ENCODE data around the gene DPRX. TPM values are rescaled to one million over a fixed set of nuclear protein-coding genes. Genes with fewer than 3 reads are reported as not detected.

Gene DPRX, protein sequence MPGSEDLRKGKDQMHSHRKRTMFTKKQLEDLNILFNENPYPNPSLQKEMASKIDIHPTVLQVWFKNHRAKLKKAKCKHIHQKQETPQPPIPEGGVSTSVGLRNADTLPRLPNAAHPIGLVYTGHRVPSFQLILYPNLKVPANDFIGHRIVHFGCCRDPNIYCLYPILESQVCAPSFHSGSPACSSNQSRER
- polyA plus RNA-seq, result not detected

DNA sequence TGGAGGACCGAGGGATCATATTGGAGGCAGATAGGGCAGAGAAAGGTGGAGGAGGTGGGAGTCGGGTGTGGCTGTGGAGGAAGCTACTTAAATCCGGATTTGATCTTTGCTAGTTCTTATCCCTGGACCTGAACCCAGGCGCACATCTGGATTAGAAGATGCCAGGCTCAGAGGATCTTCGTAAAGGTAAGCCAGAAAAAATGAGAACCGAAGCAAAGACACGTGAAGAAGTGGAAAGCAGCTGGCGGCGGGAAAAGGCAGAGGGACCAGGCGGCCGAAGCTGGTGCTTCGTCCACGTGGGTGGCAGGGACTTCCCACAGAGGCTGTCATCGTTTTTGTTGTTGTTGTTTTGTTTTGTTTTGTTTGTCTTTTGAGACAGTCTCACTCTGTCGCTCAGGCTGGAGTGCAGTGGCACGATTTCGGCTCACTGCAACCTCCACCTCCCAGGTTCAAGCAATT is at the start of gene DPRX:
DPRX (plus strand) TSS at position 51 of the 459 bp plus-strand sequence; CDS start at position 159, 108 bp downstream.
- H3K27me3 ChIP-seq (ENCODE audit: control insufficient read depth in 1 of 2, insufficient read depth in 2 of 2, low read length in 2 of 2), result no peaks in the 10 kb centered on the region
- 86 to 87% methylated on average over 17 of the region's 17 CpGs for WGBS, 2 donors
- peaks cover 0 to 2% of the 10 kb centered on the region in 2 donors for H3K9me3 ChIP-seq (ENCODE audit: control insufficient read depth in 2 of 2, insufficient read depth in 1 of 2, low read depth in 1 of 2, low read length in 1 of 2)
- H3K36me3 ChIP-seq (ENCODE audit: control insufficient read depth in 2 of 2, insufficient read depth in 2 of 2, low read length in 1 of 2), result no peaks in the 10 kb centered on the region
- no peaks in the 10 kb centered on the region for H3K4me1 ChIP-seq (ENCODE audit: control insufficient read depth in 2 of 2, insufficient read depth in 2 of 2, low read length in 1 of 2)
- H3K4me3 ChIP-seq (ENCODE audit: low read depth in 1 of 2, low read length in 2 of 2), result no peak within 1 kb of the TSS
- H3K27ac ChIP-seq (ENCODE audit: low read depth in 2 of 2, low read length in 1 of 2), result no peak within 1 kb of the TSS

DNA sequence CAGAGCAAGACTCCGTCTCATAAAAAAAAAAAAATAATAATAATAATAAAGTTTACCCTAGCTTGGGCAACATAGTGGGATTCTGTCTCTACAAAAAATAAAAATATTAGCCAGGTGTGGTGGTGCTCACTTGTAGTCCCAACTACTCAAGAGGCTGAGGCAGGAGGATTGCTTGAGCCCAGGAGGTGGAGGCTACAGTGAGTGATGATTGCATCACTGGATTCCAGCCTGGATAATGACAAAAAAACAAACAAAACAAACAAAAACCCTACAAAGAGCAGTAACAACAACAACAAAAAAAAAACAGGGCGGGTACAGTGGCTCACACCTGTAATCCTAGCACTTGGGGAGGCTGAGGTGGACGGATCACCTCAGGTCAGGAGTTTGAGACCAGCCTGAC is 48.6 kb upstream of the DPRX start:
- H3K4me1 ChIP-seq (ENCODE audit: control insufficient read depth in 2 of 2, insufficient read depth in 2 of 2, low read length in 1 of 2), result no peaks in the 10 kb centered on the region
- no peak overlapping the region for H3K4me3 ChIP-seq (ENCODE audit: low read depth in 1 of 2, low read length in 2 of 2)
- H3K27ac ChIP-seq (ENCODE audit: low read depth in 2 of 2, low read length in 1 of 2), result no peak overlapping the region
- 89 to 92% methylated on average over 3 of the region's 3 CpGs for WGBS, 2 donors
- no peaks in the 10 kb centered on the region for H3K27me3 ChIP-seq (ENCODE audit: control insufficient read depth in 1 of 2, insufficient read depth in 2 of 2, low read length in 2 of 2)
- H3K9me3 ChIP-seq (ENCODE audit: control insufficient read depth in 2 of 2, insufficient read depth in 1 of 2, low read depth in 1 of 2, low read length in 1 of 2), result peaks cover 5 to 9% of the 10 kb centered on the region in 2 donors
- peaks cover 0 to under 1% of the 10 kb centered on the region in 2 donors for H3K36me3 ChIP-seq (ENCODE audit: control insufficient read depth in 2 of 2, insufficient read depth in 2 of 2, low read length in 1 of 2)

DNA sequence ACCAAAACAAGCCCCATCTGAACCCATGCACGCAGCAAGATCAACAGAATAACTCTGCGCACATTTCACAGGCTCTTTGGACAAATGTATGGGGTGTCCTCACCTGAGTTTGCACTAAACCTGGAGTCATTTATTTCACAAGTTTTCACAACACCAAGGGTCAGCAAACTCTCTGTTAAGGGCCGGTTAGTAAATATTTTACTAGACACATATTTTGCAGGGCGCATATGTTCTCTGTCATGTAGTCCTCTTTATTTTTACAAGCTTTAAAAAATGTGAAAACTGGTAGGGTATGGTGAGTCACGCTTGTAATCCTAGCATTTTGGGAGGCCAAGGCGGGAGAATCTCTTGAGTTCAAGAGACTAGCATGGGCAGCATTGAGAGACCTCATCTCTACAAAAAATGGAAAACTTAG is 45.5 kb upstream of the DPRX start:
- H3K36me3 ChIP-seq (ENCODE audit: control insufficient read depth in 2 of 2, insufficient read depth in 2 of 2, low read length in 1 of 2), result no peaks in the 10 kb centered on the region
- H3K27me3 ChIP-seq (ENCODE audit: control insufficient read depth in 1 of 2, insufficient read depth in 2 of 2, low read length in 2 of 2), result no peaks in the 10 kb centered on the region
- H3K27ac ChIP-seq (ENCODE audit: low read depth in 2 of 2, low read length in 1 of 2), result no peak overlapping the region
- no peaks in the 10 kb centered on the region for H3K4me1 ChIP-seq (ENCODE audit: control insufficient read depth in 2 of 2, insufficient read depth in 2 of 2, low read length in 1 of 2)
- H3K4me3 ChIP-seq (ENCODE audit: low read depth in 1 of 2, low read length in 2 of 2), result no peak overlapping the region
- peaks cover 3 to 6% of the 10 kb centered on the region in 2 donors for H3K9me3 ChIP-seq (ENCODE audit: control insufficient read depth in 2 of 2, insufficient read depth in 1 of 2, low read depth in 1 of 2, low read length in 1 of 2)
- 85 to 89% methylated on average over 6 of the region's 6 CpGs for WGBS, 2 donors

DNA sequence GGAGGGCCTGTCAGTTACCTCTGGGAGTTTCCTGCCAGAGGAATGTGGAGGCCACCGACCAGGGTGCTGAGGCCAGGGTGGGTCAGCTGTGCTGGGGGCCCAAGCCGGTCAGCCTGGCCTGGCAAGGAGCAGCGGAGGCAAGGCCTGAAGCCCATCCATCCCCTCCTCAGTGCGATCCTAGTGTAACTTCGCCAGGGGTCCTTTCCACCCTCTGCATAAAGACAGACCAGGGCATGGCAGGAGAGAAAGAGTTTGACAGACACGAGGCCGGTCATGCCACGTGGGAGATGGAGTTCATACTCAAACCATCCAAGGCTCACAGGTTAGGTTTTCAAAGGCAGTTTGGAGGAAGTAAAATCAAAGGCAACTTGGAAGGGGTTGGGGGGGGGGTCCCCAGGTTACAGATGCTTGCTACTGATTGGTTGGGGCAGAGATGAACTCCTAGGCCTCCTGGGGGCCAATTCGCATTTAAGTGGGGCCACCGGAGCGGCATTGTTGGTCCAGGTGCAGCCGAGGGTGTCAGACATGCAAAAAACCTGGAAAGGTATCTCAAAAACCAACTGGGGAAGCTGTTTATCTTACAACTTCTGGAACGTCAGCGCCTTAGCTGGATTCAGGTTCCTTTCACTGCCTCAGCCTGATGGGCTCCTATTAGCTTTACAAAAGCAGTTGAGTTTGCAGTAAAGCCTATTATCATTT is 36.8 kb upstream of the DPRX start:
- Histone ChIP-seq H3K4me1 (ENCODE audit: control insufficient read depth in 2 of 2, insufficient read depth in 2 of 2, low read length in 1 of 2) (no peaks in the 10 kb centered on the region), H3K9me3 (ENCODE audit: control insufficient read depth in 2 of 2, insufficient read depth in 1 of 2, low read depth in 1 of 2, low read length in 1 of 2) (peaks cover 6 to 11% of the 10 kb centered on the region in 2 donors), H3K27me3 (ENCODE audit: control insufficient read depth in 1 of 2, insufficient read depth in 2 of 2, low read length in 2 of 2) (no peaks in the 10 kb centered on the region), H3K27ac (ENCODE audit: low read depth in 2 of 2, low read length in 1 of 2) (no peak overlapping the region), H3K4me3 (ENCODE audit: low read depth in 1 of 2, low read length in 2 of 2) (no peak overlapping the region), H3K36me3 (ENCODE audit: control insufficient read depth in 2 of 2, insufficient read depth in 2 of 2, low read length in 1 of 2) (no peaks in the 10 kb centered on the region)
- 60 to 64% methylated on average over 14 of the region's 14 CpGs for WGBS, 2 donors

DNA sequence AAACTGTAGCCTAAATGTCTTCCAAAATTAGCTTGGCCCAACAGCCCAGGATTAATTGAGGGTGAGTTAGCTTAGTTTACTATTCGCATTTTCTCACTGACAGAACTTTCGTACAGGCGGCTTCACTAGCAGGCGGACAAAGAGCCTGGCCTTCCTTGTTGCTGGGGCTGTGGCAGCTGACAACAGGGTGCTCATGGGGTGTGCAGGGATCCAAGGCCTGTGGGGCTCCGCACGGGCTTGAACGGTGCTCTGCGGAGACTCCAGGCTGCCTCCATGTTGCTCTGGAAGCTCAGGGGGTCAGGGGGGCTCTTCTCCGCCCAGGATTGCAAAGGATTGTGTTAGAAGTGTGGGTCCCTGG is 36.3 kb upstream of the DPRX start:
- WGBS, 2 donors, result 72 to 76% methylated on average over 9 of the region's 9 CpGs
- H3K9me3 ChIP-seq (ENCODE audit: control insufficient read depth in 2 of 2, insufficient read depth in 1 of 2, low read depth in 1 of 2, low read length in 1 of 2), result peaks cover 6 to 11% of the 10 kb centered on the region in 2 donors
- no peak overlapping the region for H3K4me3 ChIP-seq (ENCODE audit: low read depth in 1 of 2, low read length in 2 of 2)
- H3K4me1 ChIP-seq (ENCODE audit: control insufficient read depth in 2 of 2, insufficient read depth in 2 of 2, low read length in 1 of 2), result no peaks in the 10 kb centered on the region
- H3K27me3 ChIP-seq (ENCODE audit: control insufficient read depth in 1 of 2, insufficient read depth in 2 of 2, low read length in 2 of 2), result no peaks in the 10 kb centered on the region
- no peaks in the 10 kb centered on the region for H3K36me3 ChIP-seq (ENCODE audit: control insufficient read depth in 2 of 2, insufficient read depth in 2 of 2, low read length in 1 of 2)
- H3K27ac ChIP-seq (ENCODE audit: low read depth in 2 of 2, low read length in 1 of 2), result no peak overlapping the region

DNA sequence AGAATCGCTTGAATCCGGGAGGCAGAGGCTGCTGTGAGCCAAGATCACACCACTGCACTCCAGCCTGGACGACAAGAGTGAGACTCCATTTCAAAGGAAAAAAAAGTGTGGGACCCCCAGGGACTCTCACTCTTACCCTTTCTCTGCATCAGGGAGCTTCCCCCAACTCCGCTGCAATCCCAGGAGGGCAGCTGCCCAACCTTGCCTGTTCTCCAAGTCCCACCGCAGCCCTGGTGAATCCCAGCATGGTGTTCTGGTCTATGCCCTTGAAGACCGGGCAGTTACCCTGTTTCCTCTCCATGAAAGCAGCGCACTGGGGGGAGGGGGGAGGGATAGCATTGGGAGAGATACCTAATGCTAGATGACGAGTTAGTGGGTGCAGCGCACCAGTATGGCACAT is 35.7 kb upstream of the DPRX start:
- H3K4me3 ChIP-seq (ENCODE audit: low read depth in 1 of 2, low read length in 2 of 2), result no peak overlapping the region
- no peaks in the 10 kb centered on the region for H3K27me3 ChIP-seq (ENCODE audit: control insufficient read depth in 1 of 2, insufficient read depth in 2 of 2, low read length in 2 of 2)
- H3K4me1 ChIP-seq (ENCODE audit: control insufficient read depth in 2 of 2, insufficient read depth in 2 of 2, low read length in 1 of 2), result no peaks in the 10 kb centered on the region
- peaks cover 6 to 11% of the 10 kb centered on the region in 2 donors for H3K9me3 ChIP-seq (ENCODE audit: control insufficient read depth in 2 of 2, insufficient read depth in 1 of 2, low read depth in 1 of 2, low read length in 1 of 2)
- H3K27ac ChIP-seq (ENCODE audit: low read depth in 2 of 2, low read length in 1 of 2), result no peak overlapping the region
- H3K36me3 ChIP-seq (ENCODE audit: control insufficient read depth in 2 of 2, insufficient read depth in 2 of 2, low read length in 1 of 2), result no peaks in the 10 kb centered on the region
- 80% methylated on average over 9 of the region's 9 CpGs for WGBS, 2 donors

DNA sequence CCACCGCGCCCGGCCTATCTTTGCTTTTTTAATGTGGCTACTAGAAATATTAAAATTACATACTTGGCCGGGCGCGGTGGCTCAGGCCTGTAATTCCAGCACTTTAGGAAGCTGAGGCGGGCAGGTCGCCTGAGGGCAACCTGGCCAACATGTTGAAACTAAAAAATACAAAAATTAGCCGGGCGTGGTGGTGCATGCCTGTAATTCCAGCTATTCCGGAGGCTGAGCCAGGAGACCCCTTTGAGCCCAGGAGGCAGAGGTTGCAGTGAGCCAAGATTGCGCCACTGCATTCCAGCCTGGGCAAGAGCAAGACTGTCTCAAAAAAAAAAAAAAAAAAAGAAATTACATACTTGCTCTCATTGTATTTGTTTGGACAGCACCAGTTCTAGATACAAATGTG is 34.8 kb upstream of the DPRX start:
- Histone ChIP-seq H3K27me3 (ENCODE audit: control insufficient read depth in 1 of 2, insufficient read depth in 2 of 2, low read length in 2 of 2) (no peaks in the 10 kb centered on the region), H3K9me3 (ENCODE audit: control insufficient read depth in 2 of 2, insufficient read depth in 1 of 2, low read depth in 1 of 2, low read length in 1 of 2) (peaks cover 6 to 11% of the 10 kb centered on the region in 2 donors), H3K4me1 (ENCODE audit: control insufficient read depth in 2 of 2, insufficient read depth in 2 of 2, low read length in 1 of 2) (no peaks in the 10 kb centered on the region), H3K27ac (ENCODE audit: low read depth in 2 of 2, low read length in 1 of 2) (no peak overlapping the region), H3K36me3 (ENCODE audit: control insufficient read depth in 2 of 2, insufficient read depth in 2 of 2, low read length in 1 of 2) (no peaks in the 10 kb centered on the region), H3K4me3 (ENCODE audit: low read depth in 1 of 2, low read length in 2 of 2) (no peak overlapping the region)
- WGBS, 2 donors, result 61 to 78% methylated on average over 12 of the region's 12 CpGs

DNA sequence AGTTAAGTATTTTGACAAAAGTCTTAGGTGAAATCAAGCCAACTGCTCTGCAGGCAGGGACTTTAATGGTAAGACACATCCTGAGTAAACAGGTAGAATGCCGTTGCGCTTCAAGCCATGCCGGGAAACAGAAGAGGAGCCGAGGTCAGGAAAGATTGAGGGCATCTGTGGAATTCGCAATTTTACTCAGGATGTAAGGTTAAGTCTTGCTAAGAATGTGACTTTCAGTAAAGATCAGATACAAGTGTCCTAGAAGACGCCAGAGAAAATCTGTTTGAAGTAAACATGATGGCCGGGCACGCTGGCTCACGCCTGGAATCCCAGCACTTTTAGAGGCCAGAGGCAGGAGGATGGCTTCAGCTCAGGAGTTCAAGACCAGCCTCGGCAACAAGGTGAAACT is 33.4 kb upstream of the DPRX start:
- Histone ChIP-seq H3K4me1 (ENCODE audit: control insufficient read depth in 2 of 2, insufficient read depth in 2 of 2, low read length in 1 of 2) (no peaks in the 10 kb centered on the region), H3K36me3 (ENCODE audit: control insufficient read depth in 2 of 2, insufficient read depth in 2 of 2, low read length in 1 of 2) (no peaks in the 10 kb centered on the region), H3K27ac (ENCODE audit: low read depth in 2 of 2, low read length in 1 of 2) (no peak overlapping the region)

DNA sequence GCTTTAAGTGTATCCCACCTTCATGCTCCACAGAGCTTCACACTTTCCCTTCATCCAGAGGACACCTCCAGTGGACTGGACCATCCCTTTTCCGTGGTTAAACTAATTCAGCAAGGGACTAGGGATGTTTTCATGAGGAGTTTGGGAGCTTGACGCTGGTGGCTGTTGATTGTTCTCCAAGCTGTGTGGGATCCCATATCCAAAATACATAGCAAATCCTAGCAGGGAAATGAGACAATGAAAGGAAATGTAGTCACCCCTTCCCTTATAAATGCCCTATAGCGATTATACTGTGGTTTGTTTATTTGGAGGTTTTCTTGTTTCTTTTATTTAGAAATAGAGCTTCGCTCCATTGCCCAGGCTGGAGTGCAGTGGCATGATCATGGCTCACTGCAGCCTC is 31.6 kb upstream of the DPRX start:
- Histone ChIP-seq H3K36me3 (ENCODE audit: control insufficient read depth in 2 of 2, insufficient read depth in 2 of 2, low read length in 1 of 2) (no peaks in the 10 kb centered on the region), H3K4me3 (ENCODE audit: low read depth in 1 of 2, low read length in 2 of 2) (no peak overlapping the region), H3K27me3 (ENCODE audit: control insufficient read depth in 1 of 2, insufficient read depth in 2 of 2, low read length in 2 of 2) (no peaks in the 10 kb centered on the region), H3K27ac (ENCODE audit: low read depth in 2 of 2, low read length in 1 of 2) (no peak overlapping the region), H3K9me3 (ENCODE audit: control insufficient read depth in 2 of 2, insufficient read depth in 1 of 2, low read depth in 1 of 2, low read length in 1 of 2) (peaks cover 0 to 2% of the 10 kb centered on the region in 2 donors), H3K4me1 (ENCODE audit: control insufficient read depth in 2 of 2, insufficient read depth in 2 of 2, low read length in 1 of 2) (no peaks in the 10 kb centered on the region)
- WGBS, 2 donors, result 72 to 76% methylated on average over 4 of the region's 4 CpGs

More for the DNA sequence above, 33.4 kb upstream of the DPRX start:
- 55 to 64% methylated on average over 10 of the region's 10 CpGs for WGBS, 2 donors
- Histone ChIP-seq H3K9me3 (ENCODE audit: control insufficient read depth in 2 of 2, insufficient read depth in 1 of 2, low read depth in 1 of 2, low read length in 1 of 2) (peaks cover 5 to 6% of the 10 kb centered on the region in 2 donors), H3K4me3 (ENCODE audit: low read depth in 1 of 2, low read length in 2 of 2) (no peak overlapping the region), H3K27me3 (ENCODE audit: control insufficient read depth in 1 of 2, insufficient read depth in 2 of 2, low read length in 2 of 2) (no peaks in the 10 kb centered on the region)

DNA sequence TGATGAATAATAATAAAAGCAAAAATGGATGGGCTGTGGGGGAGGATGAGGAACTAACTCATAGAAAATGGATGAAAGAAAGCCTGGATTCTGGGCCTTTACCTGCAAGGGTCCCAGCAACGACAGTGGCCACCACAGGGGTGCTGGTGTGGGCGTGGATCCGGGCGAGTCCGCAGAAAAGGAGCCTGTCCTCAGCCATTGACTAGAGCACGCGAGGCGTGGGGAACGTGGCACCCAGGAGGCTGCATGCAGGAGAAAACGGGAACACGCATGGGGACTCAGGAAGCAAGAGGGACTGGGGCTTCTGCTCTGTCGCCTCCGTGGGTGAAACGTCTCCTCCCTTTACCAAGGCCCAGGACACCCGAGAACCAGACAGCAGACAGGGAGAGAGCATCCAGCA is 25.8 kb upstream of the DPRX start:
- 85 to 91% methylated on average over 15 of the region's 15 CpGs for WGBS, 2 donors
- Histone ChIP-seq H3K4me1 (ENCODE audit: control insufficient read depth in 2 of 2, insufficient read depth in 2 of 2, low read length in 1 of 2) (no peaks in the 10 kb centered on the region), H3K36me3 (ENCODE audit: control insufficient read depth in 2 of 2, insufficient read depth in 2 of 2, low read length in 1 of 2) (no peaks in the 10 kb centered on the region)

More for the DNA sequence above, 25.8 kb upstream of the DPRX start:
- Histone ChIP-seq H3K9me3 (ENCODE audit: control insufficient read depth in 2 of 2, insufficient read depth in 1 of 2, low read depth in 1 of 2, low read length in 1 of 2) (peaks cover 0 to 2% of the 10 kb centered on the region in 2 donors), H3K4me3 (ENCODE audit: low read depth in 1 of 2, low read length in 2 of 2) (no peak overlapping the region), H3K27ac (ENCODE audit: low read depth in 2 of 2, low read length in 1 of 2) (no peak overlapping the region), H3K27me3 (ENCODE audit: control insufficient read depth in 1 of 2, insufficient read depth in 2 of 2, low read length in 2 of 2) (no peaks in the 10 kb centered on the region)
